SK-N-SH (cell line): ENCODE measurements around the gene MFN1. TPM values are rescaled to one million over a fixed set of nuclear protein-coding genes. Genes with fewer than 3 reads are reported as not detected.

Experiments used
- CTCF ChIA-PET: fragments of 300-600, 350-600 bp; formaldehyde crosslinking; extraction: SDS; loops from one replicate; lab custom pipeline; 2021; lab: Yijun Ruan, JAX
- POLR2A ChIA-PET: fragments of 350-600 bp; sonication (Branson Sonifier 250); formaldehyde crosslinking; extraction: SDS; loops from one replicate; lab custom pipeline; 2020; ENCODE audit warnings: antibody characterized with exemption, inconsistent platforms; lab: Yijun Ruan, JAX
- DNase-seq: peaks from one replicate; pipeline ENCODE4 v3.0.0; 2012
- H2AFZ ChIP-seq: fragments of 200-600 bp; sonication (generic); 2 replicates; pipeline ENCODE4 v1.8.1; 2016; ENCODE audit warnings: antibody characterized with exemption, mild to moderate bottlenecking, low read depth
- H3F3A ChIP-seq: fragments of 200-600 bp; sonication (generic); replicated peaks from 2 replicates; pipeline ENCODE3; 2016; ENCODE audit warnings: antibody characterized with exemption, mild to moderate bottlenecking; ENCODE audit not compliant: insufficient read depth
- H3K27ac ChIP-seq, 2 experiments: fragments of 200-500 bp in 1 of 2; fragments of 200-600 bp in 1 of 2; sonication (Bioruptor generic) in 1 of 2; sonication (generic), shearing (Covaris generic) in 1 of 2; 2 replicates each; pipeline versions ENCODE4 v1.5.1 to v1.6.1; 2014 to 2016; ENCODE audit warnings: low read depth in 2 of 2, inconsistent platforms in 1 of 2, low read length in 1 of 2, mild to moderate bottlenecking in 1 of 2, mixed read lengths in 1 of 2
- H3K27me3 ChIP-seq: fragments of 200-600 bp; sonication (generic), shearing (Covaris generic); 2 replicates; pipeline ENCODE4 v1.6.1; 2016; ENCODE audit warnings: mixed run types; ENCODE audit not compliant: insufficient read depth
- H3K36me3 ChIP-seq, 2 experiments: fragments of 200-500 bp in 1 of 2; fragments of 200-600 bp in 1 of 2; sonication (Bioruptor generic) in 1 of 2; sonication (generic) in 1 of 2; replicated peaks in 1 of 2; 2 replicates each; pipeline versions ENCODE3 to v1.5.1; 2014 to 2016; ENCODE audit warnings: low read length in 1 of 2, mild to moderate bottlenecking in 1 of 2; ENCODE audit not compliant: insufficient read depth in 2 of 2, control insufficient read depth in 1 of 2
- H3K4me1 ChIP-seq, 2 experiments: fragments of 200-500 bp in 1 of 2; fragments of 200-600 bp in 1 of 2; sonication (Bioruptor generic) in 1 of 2; sonication (generic), shearing (Covaris generic) in 1 of 2; 2 replicates each; pipeline versions ENCODE4 v1.5.1 to v1.6.1; 2014 to 2016; ENCODE audit warnings: low read depth in 1 of 2, low read length in 1 of 2, mixed run types in 1 of 2; ENCODE audit not compliant: insufficient read depth in 2 of 2, control insufficient read depth in 1 of 2
- H3K4me2 ChIP-seq: fragments of 200-600 bp; sonication (generic), shearing (Covaris generic); 2 replicates; pipeline ENCODE4 v1.6.1; 2017; ENCODE audit warnings: mixed run types
- H3K4me3 ChIP-seq, 2 experiments: fragments of 200-500 bp in 1 of 2; fragments of 200-600 bp in 1 of 2; sonication (Bioruptor generic) in 1 of 2; sonication (generic), shearing (Covaris generic) in 1 of 2; 2 replicates each; pipeline versions ENCODE4 v1.5.1 to v1.8.1; 2014 to 2016; ENCODE audit warnings: low read depth in 2 of 2, inconsistent platforms in 1 of 2, low read length in 1 of 2, mild to moderate bottlenecking in 1 of 2, mixed read lengths in 1 of 2, moderate library complexity in 1 of 2
- H3K79me2 ChIP-seq: fragments of 200-600 bp; sonication (generic); 2 replicates; pipeline ENCODE4 v1.8.1; 2017; ENCODE audit warnings: mild to moderate bottlenecking; ENCODE audit not compliant: insufficient read depth
- H3K9ac ChIP-seq: fragments of 200-600 bp; sonication (generic); 2 replicates; pipeline ENCODE4 v1.6.1; 2017; ENCODE audit warnings: mixed run types
- H3K9me2 ChIP-seq: fragments of 200-600 bp; sonication (generic); 2 replicates; pipeline ENCODE4 v1.6.1; 2017; ENCODE audit warnings: mixed run types
- H3K9me3 ChIP-seq: fragments of 200-600 bp; sonication (generic); 2 replicates; pipeline ENCODE4 v1.6.1; 2017; ENCODE audit warnings: mixed run types, mild to moderate bottlenecking, moderate library complexity
- H4K20me1 ChIP-seq: fragments of 200-600 bp; sonication (generic); 2 replicates; pipeline ENCODE4 v1.6.1; 2017; ENCODE audit warnings: mild to moderate bottlenecking, mixed run types; ENCODE audit not compliant: insufficient read depth
- EZH2phosphoT487 ChIP-seq: fragments of 200-600 bp; sonication (generic); IDR thresholded peaks from 2 replicates; pipeline ENCODE4 v1.6.1; 2017; ENCODE audit warnings: low read depth, mixed run types, mild to moderate bottlenecking, antibody characterized with exemption, moderate library complexity, borderline replicate concordance
- FOSL2 ChIP-seq: IDR thresholded peaks from 2 replicates; pipeline ENCODE4 v1.4.0; 2012; ENCODE audit warnings: low read depth, mild to moderate bottlenecking, moderate library complexity, borderline replicate concordance
- FOXJ3 ChIP-seq: sonication (generic); formaldehyde crosslinking; IDR thresholded peaks from 2 replicates; pipeline ENCODE4 v1.5.1; 2020; ENCODE audit warnings: mild to moderate bottlenecking, missing genetic modification reagents
- FOXM1 ChIP-seq: IDR thresholded peaks from 2 replicates; pipeline ENCODE4 v1.4.0; 2012; ENCODE audit warnings: low read depth, mild to moderate bottlenecking
- GABPA ChIP-seq: IDR thresholded peaks from 2 replicates; pipeline ENCODE4 v1.4.0; 2012; ENCODE audit warnings: low read depth, mild to moderate bottlenecking
- JUND ChIP-seq: IDR thresholded peaks from 2 replicates; pipeline ENCODE4 v1.4.0; 2012
- MXI1 ChIP-seq: IDR thresholded peaks from 2 replicates; pipeline ENCODE4 v1.6.1; 2012; ENCODE audit warnings: mild to moderate bottlenecking, low read depth, low read length, improper control_type of control experiment
- NRF1 ChIP-seq: IDR thresholded peaks from 2 replicates; pipeline ENCODE4 v1.6.1; 2012; ENCODE audit warnings: low read depth, mild to moderate bottlenecking, low read length
- POLR2AphosphoS5 ChIP-seq: IDR thresholded peaks from 2 replicates; pipeline ENCODE4 v1.6.1; 2012; ENCODE audit warnings: low read depth, low read length
- RAD21 ChIP-seq: IDR thresholded peaks from 2 replicates; pipeline ENCODE4 v1.6.1; 2012; ENCODE audit warnings: mild to moderate bottlenecking, low read length
- RCOR1 ChIP-seq: fragments of 150-350 bp; IDR thresholded peaks from 2 replicates; pipeline ENCODE4 v1.6.1; 2017; ENCODE audit warnings: antibody characterized with exemption, low read length
- RFX5 ChIP-seq: IDR thresholded peaks from 2 replicates; pipeline ENCODE4 v1.6.1; 2012; ENCODE audit warnings: mild to moderate bottlenecking, improper control_type of control experiment, low read length
- RXRA ChIP-seq: IDR thresholded peaks from 2 replicates; pipeline ENCODE4 v1.4.0; 2012; ENCODE audit warnings: low read depth, mild to moderate bottlenecking, borderline replicate concordance
- SMC3 ChIP-seq: IDR thresholded peaks from 2 replicates; pipeline ENCODE4 v1.6.1; 2012; ENCODE audit warnings: low read depth, low read length, improper control_type of control experiment
- TCF12 ChIP-seq: IDR thresholded peaks from 2 replicates; pipeline ENCODE4 v1.4.0; 2012
- TEAD4 ChIP-seq: IDR thresholded peaks from 2 replicates; pipeline ENCODE4 v1.4.0; 2012; ENCODE audit warnings: mild to moderate bottlenecking, borderline replicate concordance; ENCODE audit not compliant: insufficient read depth
- WGBS: methylation state at CpG from one replicate; pipeline ENCODE4 v1.1.6; 2017; ENCODE audit warnings: low lambda C conversion rate; 5-methylcytosine and 5-hydroxymethylcytosine counted together
- polyA plus RNA-seq, 3 experiments: library from polyadenylated mRNA; depleted of rRNA; stranded (reverse); fragments of >200 nt; gene quantifications; 2 replicates each; pipeline ENCODE4 v1.2.3, GENCODE V29; 2012
- TF ChIP-seq, protein P1 (sequence below): fragments of 150-350 bp; IDR thresholded peaks from 2 replicates; pipeline ENCODE4 v1.6.1; 2017; ENCODE audit warnings: antibody characterized with exemption, low read length, low read depth, borderline replicate concordance
- TF ChIP-seq, protein P2 (sequence below): IDR thresholded peaks from 2 replicates; pipeline ENCODE4 v1.4.0; 2012; ENCODE audit warnings: low read depth, borderline replicate concordance
- TF ChIP-seq, protein P3 (sequence below): IDR thresholded peaks from 2 replicates; pipeline ENCODE4; 2012
- TF ChIP-seq, protein P4 (sequence below): fragments of 150-350 bp; IDR thresholded peaks from 2 replicates; pipeline ENCODE4 v1.6.1; 2016; ENCODE audit warnings: mild to moderate bottlenecking, low read depth, low read length
- TF ChIP-seq, protein P5 (sequence below): fragments of 200-600 bp; sonication (generic); IDR thresholded peaks from 2 replicates; pipeline ENCODE4 v1.6.1; 2017; ENCODE audit warnings: antibody characterized with exemption, mild to moderate bottlenecking, moderate library complexity

Gene MFN1
- polyA plus RNA-seq, 1 of the 3 experiments (the other 2 are of a cell fraction): 15.7 TPM

DNA sequence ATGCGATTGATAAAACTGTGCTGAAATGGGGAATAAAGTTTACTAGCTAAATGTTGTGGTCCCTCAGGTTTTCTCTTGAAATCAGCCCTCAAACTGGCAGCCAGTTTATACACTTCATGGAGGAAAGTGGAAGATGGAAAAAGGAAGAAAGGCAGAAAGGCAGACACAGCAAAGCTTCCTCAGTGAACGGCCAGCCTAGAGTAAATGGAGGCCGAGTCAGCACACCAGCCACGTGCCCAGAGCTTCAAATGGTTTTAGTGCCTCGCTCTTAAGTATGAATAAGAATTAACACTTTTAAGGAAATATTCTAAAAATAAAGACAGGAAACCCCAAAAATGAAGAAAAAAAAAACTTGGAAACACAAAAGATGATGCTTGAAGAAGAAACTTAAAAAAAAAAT, 55.5 kb downstream of the MFN1 start:
- 96% methylated on average over 5 of the region's 5 CpGs for WGBS
- H3K36me3 ChIP-seq: peaks cover 52 to 72% of the 10 kb centered on the region in 2 experiments
- DNase-seq: no peak
- H3K4me3 ChIP-seq: no peak overlapping the region
- H4K20me1 ChIP-seq: no peaks in the 10 kb centered on the region
- peaks cover 19% of the 10 kb centered on the region for H3F3A ChIP-seq
- H3K9ac ChIP-seq: no peak overlapping the region
- 0 out of 4 replicates have a peak, but pooled peaks cover 0 to 3% of the 10 kb centered on the region in 2 experiments for H3K4me1 ChIP-seq
- TF ChIP-seq, protein P1, sequence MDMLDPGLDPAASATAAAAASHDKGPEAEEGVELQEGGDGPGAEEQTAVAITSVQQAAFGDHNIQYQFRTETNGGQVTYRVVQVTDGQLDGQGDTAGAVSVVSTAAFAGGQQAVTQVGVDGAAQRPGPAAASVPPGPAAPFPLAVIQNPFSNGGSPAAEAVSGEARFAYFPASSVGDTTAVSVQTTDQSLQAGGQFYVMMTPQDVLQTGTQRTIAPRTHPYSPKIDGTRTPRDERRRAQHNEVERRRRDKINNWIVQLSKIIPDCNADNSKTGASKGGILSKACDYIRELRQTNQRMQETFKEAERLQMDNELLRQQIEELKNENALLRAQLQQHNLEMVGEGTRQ: no peak
- no peak for TF ChIP-seq FOSL2
- no peak for TF ChIP-seq RFX5
- no peak for TF ChIP-seq NRF1
- no peak for TF ChIP-seq SMC3
- no peak for TF ChIP-seq RAD21
- TF ChIP-seq JUND: no peak
- no peak for TF ChIP-seq RXRA
- TF ChIP-seq, protein P2, sequence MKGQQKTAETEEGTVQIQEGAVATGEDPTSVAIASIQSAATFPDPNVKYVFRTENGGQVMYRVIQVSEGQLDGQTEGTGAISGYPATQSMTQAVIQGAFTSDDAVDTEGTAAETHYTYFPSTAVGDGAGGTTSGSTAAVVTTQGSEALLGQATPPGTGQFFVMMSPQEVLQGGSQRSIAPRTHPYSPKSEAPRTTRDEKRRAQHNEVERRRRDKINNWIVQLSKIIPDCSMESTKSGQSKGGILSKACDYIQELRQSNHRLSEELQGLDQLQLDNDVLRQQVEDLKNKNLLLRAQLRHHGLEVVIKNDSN: no peak
- TF ChIP-seq, protein P3, sequence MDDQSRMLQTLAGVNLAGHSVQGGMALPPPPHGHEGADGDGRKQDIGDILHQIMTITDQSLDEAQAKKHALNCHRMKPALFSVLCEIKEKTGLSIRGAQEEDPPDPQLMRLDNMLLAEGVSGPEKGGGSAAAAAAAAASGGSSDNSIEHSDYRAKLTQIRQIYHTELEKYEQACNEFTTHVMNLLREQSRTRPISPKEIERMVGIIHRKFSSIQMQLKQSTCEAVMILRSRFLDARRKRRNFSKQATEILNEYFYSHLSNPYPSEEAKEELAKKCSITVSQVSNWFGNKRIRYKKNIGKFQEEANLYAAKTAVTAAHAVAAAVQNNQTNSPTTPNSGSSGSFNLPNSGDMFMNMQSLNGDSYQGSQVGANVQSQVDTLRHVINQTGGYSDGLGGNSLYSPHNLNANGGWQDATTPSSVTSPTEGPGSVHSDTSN: no peak
- no peak for TF ChIP-seq GABPA
- TF ChIP-seq, protein P4, sequence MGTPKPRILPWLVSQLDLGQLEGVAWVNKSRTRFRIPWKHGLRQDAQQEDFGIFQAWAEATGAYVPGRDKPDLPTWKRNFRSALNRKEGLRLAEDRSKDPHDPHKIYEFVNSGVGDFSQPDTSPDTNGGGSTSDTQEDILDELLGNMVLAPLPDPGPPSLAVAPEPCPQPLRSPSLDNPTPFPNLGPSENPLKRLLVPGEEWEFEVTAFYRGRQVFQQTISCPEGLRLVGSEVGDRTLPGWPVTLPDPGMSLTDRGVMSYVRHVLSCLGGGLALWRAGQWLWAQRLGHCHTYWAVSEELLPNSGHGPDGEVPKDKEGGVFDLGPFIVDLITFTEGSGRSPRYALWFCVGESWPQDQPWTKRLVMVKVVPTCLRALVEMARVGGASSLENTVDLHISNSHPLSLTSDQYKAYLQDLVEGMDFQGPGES: no peak
- TF ChIP-seq RCOR1: no peak
- no peak for TF ChIP-seq POLR2AphosphoS5
- no peak for TF ChIP-seq TEAD4
- no peak overlapping the region for H2AFZ ChIP-seq
- H3K9me2 ChIP-seq: no peaks in the 10 kb centered on the region
- peaks cover under 1% of the 10 kb centered on the region; the same call in 1 of the 2 replicates for H3K79me2 ChIP-seq
- H3K27me3 ChIP-seq: no peaks in the 10 kb centered on the region
- CTCF ChIA-PET: interaction anchor here (0.8 kb wide), 2 partner anchors 10 to 14 kb away, joined by 3 to 4 read pairs; no protein-coding TSS in a partner anchor
- no peak overlapping the region for H3K4me2 ChIP-seq
- POLR2A ChIA-PET: no interaction called here
- no peaks in the 10 kb centered on the region for H3K9me3 ChIP-seq
- no peak overlapping the region for H3K27ac ChIP-seq

DNA sequence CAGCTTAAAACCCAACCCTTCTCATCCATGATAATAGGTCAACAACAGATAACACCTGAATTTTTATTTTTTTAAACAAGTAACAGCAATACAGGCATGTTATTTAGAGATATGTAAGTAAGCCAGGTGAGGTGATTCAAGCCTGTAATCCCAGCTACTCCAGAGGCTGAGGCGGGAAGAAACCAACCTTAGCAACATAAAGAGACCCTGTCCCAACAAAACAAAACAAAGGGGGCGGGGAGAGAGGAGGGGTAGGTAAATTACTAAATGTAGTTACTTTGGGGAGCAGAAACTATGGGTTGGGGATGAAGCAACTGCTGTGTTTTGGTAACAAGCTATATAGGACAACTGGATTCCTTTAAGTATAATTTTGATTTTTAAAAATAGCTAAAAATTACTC, 56.8 kb downstream of the MFN1 start:
- Histone ChIP-seq H3K9ac (no peak overlapping the region), H3K4me1 (no peaks in the 10 kb centered on the region), H3K4me2 (no peak overlapping the region), H3K27ac (no peak overlapping the region), H4K20me1 (no peaks in the 10 kb centered on the region), H3K79me2 (no peaks in the 10 kb centered on the region; the same call in 1 of the 2 replicates), H3K27me3 (no peaks in the 10 kb centered on the region), H3K9me3 (no peaks in the 10 kb centered on the region), H3K9me2 (no peaks in the 10 kb centered on the region), H3F3A (peaks cover 12% of the 10 kb centered on the region), H2AFZ (no peak overlapping the region), H3K36me3 (peaks cover 52 to 77% of the 10 kb centered on the region in 2 experiments), H3K4me3 (no peak overlapping the region)
- WGBS: 95% methylated on average over 2 of the region's 2 CpGs
- ChIA-PET POLR2A (no interaction called here), CTCF (no interaction called here)
- no peak for DNase-seq
- TF ChIP-seq, protein P5, sequence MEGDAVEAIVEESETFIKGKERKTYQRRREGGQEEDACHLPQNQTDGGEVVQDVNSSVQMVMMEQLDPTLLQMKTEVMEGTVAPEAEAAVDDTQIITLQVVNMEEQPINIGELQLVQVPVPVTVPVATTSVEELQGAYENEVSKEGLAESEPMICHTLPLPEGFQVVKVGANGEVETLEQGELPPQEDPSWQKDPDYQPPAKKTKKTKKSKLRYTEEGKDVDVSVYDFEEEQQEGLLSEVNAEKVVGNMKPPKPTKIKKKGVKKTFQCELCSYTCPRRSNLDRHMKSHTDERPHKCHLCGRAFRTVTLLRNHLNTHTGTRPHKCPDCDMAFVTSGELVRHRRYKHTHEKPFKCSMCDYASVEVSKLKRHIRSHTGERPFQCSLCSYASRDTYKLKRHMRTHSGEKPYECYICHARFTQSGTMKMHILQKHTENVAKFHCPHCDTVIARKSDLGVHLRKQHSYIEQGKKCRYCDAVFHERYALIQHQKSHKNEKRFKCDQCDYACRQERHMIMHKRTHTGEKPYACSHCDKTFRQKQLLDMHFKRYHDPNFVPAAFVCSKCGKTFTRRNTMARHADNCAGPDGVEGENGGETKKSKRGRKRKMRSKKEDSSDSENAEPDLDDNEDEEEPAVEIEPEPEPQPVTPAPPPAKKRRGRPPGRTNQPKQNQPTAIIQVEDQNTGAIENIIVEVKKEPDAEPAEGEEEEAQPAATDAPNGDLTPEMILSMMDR: no peak
- TF ChIP-seq EZH2phosphoT487 (no peak), TCF12 (no peak), MXI1 (no peak), FOXM1 (no peak), RXRA (no peak), FOXJ3 (CRISPR knock-in tag) (no peak)
- TF ChIP-seq, protein P3: no peak
